ENCODE data around the gene PA2G4.

DNA sequence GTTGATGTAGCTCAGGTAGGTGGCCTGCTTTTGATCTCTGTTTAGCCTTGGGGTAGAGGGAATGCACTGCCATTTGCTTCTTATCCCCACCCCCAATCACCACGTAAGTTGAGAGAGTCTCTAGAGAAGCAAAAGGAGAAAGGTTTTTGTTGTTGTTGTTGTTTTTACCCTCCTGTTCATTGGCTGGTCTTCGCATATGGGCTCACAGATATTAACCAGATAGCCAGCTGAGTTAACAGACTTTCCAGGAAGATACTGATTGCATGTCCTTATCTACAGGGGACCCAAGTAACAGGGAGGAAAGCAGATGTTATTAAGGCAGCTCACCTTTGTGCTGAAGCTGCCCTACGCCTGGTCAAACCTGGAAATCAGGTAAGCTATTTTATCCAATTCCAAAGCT is 2.9 kb downstream of the PA2G4 start:
- TF ChIP-seq, protein P1, sequence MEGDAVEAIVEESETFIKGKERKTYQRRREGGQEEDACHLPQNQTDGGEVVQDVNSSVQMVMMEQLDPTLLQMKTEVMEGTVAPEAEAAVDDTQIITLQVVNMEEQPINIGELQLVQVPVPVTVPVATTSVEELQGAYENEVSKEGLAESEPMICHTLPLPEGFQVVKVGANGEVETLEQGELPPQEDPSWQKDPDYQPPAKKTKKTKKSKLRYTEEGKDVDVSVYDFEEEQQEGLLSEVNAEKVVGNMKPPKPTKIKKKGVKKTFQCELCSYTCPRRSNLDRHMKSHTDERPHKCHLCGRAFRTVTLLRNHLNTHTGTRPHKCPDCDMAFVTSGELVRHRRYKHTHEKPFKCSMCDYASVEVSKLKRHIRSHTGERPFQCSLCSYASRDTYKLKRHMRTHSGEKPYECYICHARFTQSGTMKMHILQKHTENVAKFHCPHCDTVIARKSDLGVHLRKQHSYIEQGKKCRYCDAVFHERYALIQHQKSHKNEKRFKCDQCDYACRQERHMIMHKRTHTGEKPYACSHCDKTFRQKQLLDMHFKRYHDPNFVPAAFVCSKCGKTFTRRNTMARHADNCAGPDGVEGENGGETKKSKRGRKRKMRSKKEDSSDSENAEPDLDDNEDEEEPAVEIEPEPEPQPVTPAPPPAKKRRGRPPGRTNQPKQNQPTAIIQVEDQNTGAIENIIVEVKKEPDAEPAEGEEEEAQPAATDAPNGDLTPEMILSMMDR (IDR thresholded peaks at IDR 0.05; ENCODE audit: poor library complexity, severe bottlenecking), result no peak
- no peak for TF ChIP-seq MXI1 (conservative IDR thresholded peaks at IDR 0.05; ENCODE audit: poor library complexity, severe bottlenecking)
- no peak for TF ChIP-seq SMC3 (conservative IDR thresholded peaks at IDR 0.05; ENCODE audit: poor library complexity)
- TF ChIP-seq POLR2AphosphoS5 (IDR thresholded peaks at IDR 0.05), result no peak
- TF ChIP-seq RAD21 (conservative IDR thresholded peaks at IDR 0.05), result no peak
- no peak for TF ChIP-seq EP300 (conservative IDR thresholded peaks at IDR 0.05; ENCODE audit: poor library complexity, severe bottlenecking)

Measured in neural cell (in vitro differentiated cells).